ENCODE measurements around the gene DNASE1L2.

The DNASE1L2 gene

GRCh38 chr16:2236337-2237101 lies at the start of gene DNASE1L2:
Gene DNASE1L2 (plus strand): TSS chr16:2236444. CDS start chr16:2236817, 373 bp downstream.
- no peak for TF ChIP-seq POLR2A (IDR thresholded peaks at IDR 0.05; ENCODE audit: low read depth, low read length)
- DNase-seq (ENCODE audit: insufficient read length, low spot score) (no peak), FAIRE-seq (no peak)

GRCh38 chr16:2186505-2186904 lies 49.7 kb upstream of the DNASE1L2 start:
- no peak for FAIRE-seq
- no peak for DNase-seq (ENCODE audit: insufficient read length, low spot score)
- TF ChIP-seq POLR2A (IDR thresholded peaks at IDR 0.05; ENCODE audit: low read depth, low read length) = no peak

GRCh38 chr16:2187212-2187611 lies 49.0 kb upstream of the DNASE1L2 start:
- no peak for TF ChIP-seq POLR2A (IDR thresholded peaks at IDR 0.05; ENCODE audit: low read depth, low read length)
- FAIRE-seq (no peak), DNase-seq (ENCODE audit: insufficient read length, low spot score) (no peak)

- TF ChIP-seq POLR2A (IDR thresholded peaks at IDR 0.05; ENCODE audit: low read depth, low read length) = no peak
- DNase-seq (ENCODE audit: insufficient read length, low spot score) (no peak), FAIRE-seq (no peak)
These were observed 47.8 kb upstream of the DNASE1L2 start for GRCh38 chr16:2188395-2188794.

GRCh38 chr16:2189252-2189893 lies 46.9 kb upstream of the DNASE1L2 start:
- no peak for FAIRE-seq

GRCh38 chr16:2190002-2190658 lies 46.1 kb upstream of the DNASE1L2 start:
- FAIRE-seq = no peak
- TF ChIP-seq POLR2A (IDR thresholded peaks at IDR 0.05; ENCODE audit: low read depth, low read length) = no peak
- no peak for DNase-seq (ENCODE audit: insufficient read length, low spot score)

More at GRCh38 chr16:2189252-2189893, 46.9 kb upstream of the DNASE1L2 start:
- no peak for TF ChIP-seq POLR2A (IDR thresholded peaks at IDR 0.05; ENCODE audit: low read depth, low read length)
- DNase-seq (ENCODE audit: insufficient read length, low spot score) = no peak

GRCh38 chr16:2190659-2191445 lies 45.4 kb upstream of the DNASE1L2 start:
- no peak for TF ChIP-seq POLR2A (IDR thresholded peaks at IDR 0.05; ENCODE audit: low read depth, low read length)
- FAIRE-seq (no peak), DNase-seq (ENCODE audit: insufficient read length, low spot score) (no peak)

- DNase-seq (ENCODE audit: insufficient read length, low spot score) = no peak
- no peak for FAIRE-seq
- no peak for TF ChIP-seq POLR2A (IDR thresholded peaks at IDR 0.05; ENCODE audit: low read depth, low read length)
These were observed 44.9 kb upstream of the DNASE1L2 start for GRCh38 chr16:2191446-2191706.

- FAIRE-seq (no peak), DNase-seq (ENCODE audit: insufficient read length, low spot score) (peak; percentile 92)
- TF ChIP-seq POLR2A (IDR thresholded peaks at IDR 0.05; ENCODE audit: low read depth, low read length) = no peak
These were observed 41.9 kb upstream of the DNASE1L2 start for GRCh38 chr16:2194166-2194834.

GRCh38 chr16:2194852-2195321 lies 41.4 kb upstream of the DNASE1L2 start:
- no peak for TF ChIP-seq POLR2A (IDR thresholded peaks at IDR 0.05; ENCODE audit: low read depth, low read length)
- DNase-seq (ENCODE audit: insufficient read length, low spot score) (no peak), FAIRE-seq (no peak)

GRCh38 chr16:2195322-2196161 lies 40.7 kb upstream of the DNASE1L2 start:
- no peak for FAIRE-seq
- no peak for TF ChIP-seq POLR2A (IDR thresholded peaks at IDR 0.05; ENCODE audit: low read depth, low read length)
- no peak for DNase-seq (ENCODE audit: insufficient read length, low spot score)

- FAIRE-seq = no peak
- no peak for DNase-seq (ENCODE audit: insufficient read length, low spot score)
- no peak for TF ChIP-seq POLR2A (IDR thresholded peaks at IDR 0.05; ENCODE audit: low read depth, low read length)
These were observed 39.9 kb upstream of the DNASE1L2 start, which contains the start of gene CASKIN1 for GRCh38 chr16:2196162-2196980. Gene CASKIN1 (minus strand): TSS chr16:2196605. CDS start chr16:2196432, 173 bp downstream.
